Measurements from ENCODE around the gene KAZALD1.

GRCh38 chr10:101028446-101029337 is 33.1 kb upstream of the KAZALD1 start:
- TF ChIP-seq CTCF (conservative IDR thresholded peaks at IDR 0.05; ENCODE audit: low read depth, low read length) (no peak), EZH2phosphoT487 (IDR thresholded peaks at IDR 0.05; ENCODE audit: borderline replicate concordance, low read length) (no peak), EZH2 (IDR thresholded peaks at IDR 0.05; ENCODE audit: low read length, unreplicated experiment) (no peak)
